ENCODE measurements around the gene NOTCH2NLA.
"Not testable (repeated sequence)": the region's sequence is repeated elsewhere in the genome, so short reads cannot be mapped to it uniquely, and the experiment has no call there.

The NOTCH2NLA gene

GRCh38 chr1:146167273-146167672, 61.5 kb downstream of the NOTCH2NLA start:
- not testable (repeated sequence) for DNase-seq

- not testable (repeated sequence) for DNase-seq
Observed at GRCh38 chr1:146144465-146144864, 84.4 kb downstream of the NOTCH2NLA start, which contains the start of gene NBPF10. Gene NBPF10 (minus strand): TSS chr1:146144804. CDS start chr1:146144769, 35 bp downstream.

Measured in NCI-H526 (cell line).